Upper lobe of left lung (tissue), 6 donors: Measurements from ENCODE around the gene DAZAP1. TPM values are rescaled to one million over a fixed set of nuclear protein-coding genes. Genes with fewer than 3 reads are reported as not detected.

Experiments
- ATAC-seq, 2 donors: fragments of 200-7000 bp; cut with Tn5 transposase; one replicate each; pipeline ENCODE4 v1.9.1; 2022; ENCODE audit warnings: mild to moderate bottlenecking in 2 of 2, moderate library complexity in 2 of 2; ENCODE audit not compliant: low FRiP score in 2 of 2
- DNase-seq, 2 donors: peaks; one replicate each; pipeline ENCODE4 v3.0.0-alpha.2; 2019 to 2020
- H3K27ac ChIP-seq, 4 donors: fragments of 200-600 bp; sonication (generic); one replicate each; pipeline ENCODE4 v1.5.1; 2016 to 2019
- H3K27me3 ChIP-seq, 4 donors: fragments of 200-600 bp; sonication (generic); one replicate each; pipeline ENCODE4 v1.5.1; 2017 to 2019
- H3K36me3 ChIP-seq, 4 donors: fragments of 200-600 bp; sonication (generic); one replicate each; pipeline ENCODE4 v1.5.1; 2016 to 2019
- H3K4me1 ChIP-seq, 4 donors: fragments of 200-600 bp; sonication (generic); one replicate each; pipeline ENCODE4 v1.5.1; 2018 to 2019
- H3K4me3 ChIP-seq, 4 donors: fragments of 200-600 bp; sonication (generic); one replicate each; pipeline ENCODE4 v1.5.1; 2017 to 2019; ENCODE audit warnings: mild to moderate bottlenecking in 2 of 4, moderate library complexity in 1 of 4
- H3K9me3 ChIP-seq, 4 donors: fragments of 200-600 bp; sonication (generic); one replicate each; pipeline ENCODE4 v1.5.1; 2018 to 2019
- CTCF ChIP-seq, 6 experiments: fragments of 450-650 bp in 4 of 6; fragments of 200-600 bp in 2 of 6; sonication (generic) in 2 of 6; IDR thresholded peaks; one replicate each; pipeline ENCODE4 v1.5.1; 2016 to 2019; ENCODE audit warnings: antibody characterized with exemption in 6 of 6
- EP300 ChIP-seq, 4 donors: sonication (generic); formaldehyde crosslinking; IDR thresholded peaks; one replicate each; pipeline ENCODE4 v1.5.1; 2017; ENCODE audit warnings: antibody characterized with exemption in 4 of 4, control low read depth in 2 of 4
- POLR2A ChIP-seq, 4 donors: fragments of 450-650 bp; IDR thresholded peaks; one replicate each; pipeline ENCODE4 v1.5.1; 2016 to 2017; ENCODE audit warnings: antibody characterized with exemption in 4 of 4, mild to moderate bottlenecking in 2 of 4
- POLR2AphosphoS5 ChIP-seq, 2 donors: sonication (generic); formaldehyde crosslinking; IDR thresholded peaks; one replicate each; pipeline ENCODE4 v1.5.1; 2017; ENCODE audit warnings: antibody characterized with exemption in 2 of 2
- WGBS, 2 donors: methylation state at CpG; one replicate each; pipeline ENCODE4 v1.1.5; 2017 to 2018; 5-methylcytosine and 5-hydroxymethylcytosine counted together
- total RNA-seq, 6 donors: library from RNA; depleted of rRNA in 4 of 6; stranded (reverse); fragments of >200 nt in 4 of 6; gene quantifications; one replicate each; pipeline versions ENCODE4 v1.1.0 to v1.2.1, GENCODE V29; 2016 to 2021
- donor health status: DM: no; HTN: no; CAD: no; lungs with moderate emphysema.
- donor health status: DM: no; HTN: yes; CAD: no; lungs with severe emphysema.

Gene DAZAP1
- total RNA-seq, 6 donors from 2014 or later, result 38.9 to 107 (median 78.7) TPM

- peak overlapping the region in 3 of 4 donors; percentile 36 to 50 (median 45) for H3K4me3 ChIP-seq
- ATAC-seq (peak in 1 of 2 donors; percentile 34), DNase-seq (peak in 1 of 2 donors; percentile 87)
Observed at GRCh38 chr19:1445932-1446712, 38.7 kb downstream of the DAZAP1 start.

GRCh38 chr19:1446713-1447481 lies 39.5 kb downstream of the DAZAP1 start:
- WGBS, 2 donors, result 3 to 10% methylated on average over 14 to 42 of the region's 63 CpGs
- Histone ChIP-seq H3K9me3 (no peaks in the 10 kb centered on the region), H3K27ac (no peak overlapping the region), H3K36me3 (peaks cover 0 to 12% (median 9%) of the 10 kb centered on the region in 4 donors), H3K27me3 (peaks cover 3 to 61% (median 42%) of the 10 kb centered on the region in 4 donors), H3K4me3 (peak overlapping the region in 1 of 4 donors; percentile 50), H3K4me1 (peaks cover 22 to 36% (median 26%) of the 10 kb centered on the region in 4 donors)
- peak in 1 of 2 donors; percentile 89 for DNase-seq
- ATAC-seq, result no peak
- TF ChIP-seq POLR2A (IDR thresholded peaks at IDR 0.05), result no peak
- no peak for TF ChIP-seq POLR2AphosphoS5 (IDR thresholded peaks at IDR 0.05)
- TF ChIP-seq EP300 (IDR thresholded peaks at IDR 0.05), result no peak
- no peak for TF ChIP-seq CTCF (IDR thresholded peaks at IDR 0.05)

More at GRCh38 chr19:1445932-1446712, 38.7 kb downstream of the DAZAP1 start:
- 8% methylated on average over 27 of the region's 99 CpGs; no CpG with 5 or more reads in 1 of the 2 donors for WGBS, 2 donors
- Histone ChIP-seq H3K27me3 (peaks cover 3 to 53% (median 38%) of the 10 kb centered on the region in 4 donors), H3K9me3 (no peaks in the 10 kb centered on the region), H3K4me1 (peaks cover 22 to 36% (median 26%) of the 10 kb centered on the region in 4 donors), H3K36me3 (peaks cover 7 to 20% (median 15%) of the 10 kb centered on the region in 4 donors), H3K27ac (no peak overlapping the region)
- no peak for TF ChIP-seq CTCF (IDR thresholded peaks at IDR 0.05)
- TF ChIP-seq POLR2AphosphoS5 (IDR thresholded peaks at IDR 0.05), result no peak
- no peak for TF ChIP-seq EP300 (IDR thresholded peaks at IDR 0.05)
- no peak for TF ChIP-seq POLR2A (IDR thresholded peaks at IDR 0.05)

GRCh38 chr19:1447504-1447903 lies 40.1 kb downstream of the DAZAP1 start:
- Histone ChIP-seq H3K9me3 (no peaks in the 10 kb centered on the region), H3K27me3 (peaks cover 3 to 67% (median 48%) of the 10 kb centered on the region in 4 donors), H3K4me1 (peaks cover 22 to 36% (median 26%) of the 10 kb centered on the region in 4 donors), H3K27ac (no peak overlapping the region), H3K36me3 (peaks cover 0 to 6% (median 4%) of the 10 kb centered on the region in 4 donors), H3K4me3 (no peak overlapping the region)
- TF ChIP-seq POLR2A (IDR thresholded peaks at IDR 0.05), result no peak
- TF ChIP-seq EP300 (IDR thresholded peaks at IDR 0.05), result no peak
- TF ChIP-seq POLR2AphosphoS5 (IDR thresholded peaks at IDR 0.05), result no peak
- no peak for TF ChIP-seq CTCF (IDR thresholded peaks at IDR 0.05)
- DNase-seq (no peak), ATAC-seq (no peak)
- WGBS, 2 donors, result 12 to 23% methylated on average over 3 to 4 of the region's 4 CpGs

GRCh38 chr19:1447944-1448343 lies 40.6 kb downstream of the DAZAP1 start:
- Histone ChIP-seq H3K27me3 (peaks cover 3 to 71% (median 51%) of the 10 kb centered on the region in 4 donors), H3K4me3 (no peak overlapping the region)
- WGBS, 2 donors, result 83 to 87% methylated on average over 6 to 9 of the region's 9 CpGs

More at GRCh38 chr19:1447944-1448343, 40.6 kb downstream of the DAZAP1 start:
- Histone ChIP-seq H3K27ac (no peak overlapping the region), H3K9me3 (no peaks in the 10 kb centered on the region), H3K4me1 (peaks cover 22 to 36% (median 26%) of the 10 kb centered on the region in 4 donors), H3K36me3 (peaks cover 0 to 2% (median under 1%) of the 10 kb centered on the region in 4 donors)
- ATAC-seq (no peak), DNase-seq (no peak)
- TF ChIP-seq CTCF (IDR thresholded peaks at IDR 0.05) (no peak), POLR2A (IDR thresholded peaks at IDR 0.05) (no peak), EP300 (IDR thresholded peaks at IDR 0.05) (no peak), POLR2AphosphoS5 (IDR thresholded peaks at IDR 0.05) (no peak)
